Measurements from ENCODE around the gene SYT15.

DNA sequence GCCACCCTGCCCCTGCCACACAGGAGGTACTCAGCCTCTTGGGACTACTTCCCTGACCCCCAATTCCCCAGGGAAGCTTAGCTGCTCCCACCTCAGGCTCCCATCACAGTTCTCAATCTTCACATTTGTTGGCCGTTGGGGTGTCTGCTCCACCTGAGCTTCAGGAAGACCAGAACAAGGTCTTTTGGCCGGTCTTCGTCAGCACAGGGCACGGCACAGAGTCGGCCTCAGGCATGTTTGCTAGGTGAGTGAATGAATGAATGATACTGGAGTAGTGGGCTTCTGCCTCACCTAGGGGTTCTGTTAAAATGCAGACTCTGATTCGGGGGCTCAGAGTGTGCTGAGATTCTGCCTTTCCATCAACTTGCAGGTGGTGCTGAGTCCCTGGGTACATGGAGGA is 42.8 kb upstream of the SYT15 start:
- TF ChIP-seq, protein P1, sequence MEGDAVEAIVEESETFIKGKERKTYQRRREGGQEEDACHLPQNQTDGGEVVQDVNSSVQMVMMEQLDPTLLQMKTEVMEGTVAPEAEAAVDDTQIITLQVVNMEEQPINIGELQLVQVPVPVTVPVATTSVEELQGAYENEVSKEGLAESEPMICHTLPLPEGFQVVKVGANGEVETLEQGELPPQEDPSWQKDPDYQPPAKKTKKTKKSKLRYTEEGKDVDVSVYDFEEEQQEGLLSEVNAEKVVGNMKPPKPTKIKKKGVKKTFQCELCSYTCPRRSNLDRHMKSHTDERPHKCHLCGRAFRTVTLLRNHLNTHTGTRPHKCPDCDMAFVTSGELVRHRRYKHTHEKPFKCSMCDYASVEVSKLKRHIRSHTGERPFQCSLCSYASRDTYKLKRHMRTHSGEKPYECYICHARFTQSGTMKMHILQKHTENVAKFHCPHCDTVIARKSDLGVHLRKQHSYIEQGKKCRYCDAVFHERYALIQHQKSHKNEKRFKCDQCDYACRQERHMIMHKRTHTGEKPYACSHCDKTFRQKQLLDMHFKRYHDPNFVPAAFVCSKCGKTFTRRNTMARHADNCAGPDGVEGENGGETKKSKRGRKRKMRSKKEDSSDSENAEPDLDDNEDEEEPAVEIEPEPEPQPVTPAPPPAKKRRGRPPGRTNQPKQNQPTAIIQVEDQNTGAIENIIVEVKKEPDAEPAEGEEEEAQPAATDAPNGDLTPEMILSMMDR (IDR thresholded peaks at IDR 0.05), result no peak
- no peak for TF ChIP-seq EZH2 (IDR thresholded peaks at IDR 0.05; ENCODE audit: borderline replicate concordance, insufficient read depth, low read depth, low read length, poor library complexity, severe bottlenecking)
